ENCODE measurements around the gene AFF4.
"Not testable (repeated sequence)": the region's sequence is repeated elsewhere in the genome, so short reads cannot be mapped to it uniquely, and the experiment has no call there.

Gene AFF4

DNA sequence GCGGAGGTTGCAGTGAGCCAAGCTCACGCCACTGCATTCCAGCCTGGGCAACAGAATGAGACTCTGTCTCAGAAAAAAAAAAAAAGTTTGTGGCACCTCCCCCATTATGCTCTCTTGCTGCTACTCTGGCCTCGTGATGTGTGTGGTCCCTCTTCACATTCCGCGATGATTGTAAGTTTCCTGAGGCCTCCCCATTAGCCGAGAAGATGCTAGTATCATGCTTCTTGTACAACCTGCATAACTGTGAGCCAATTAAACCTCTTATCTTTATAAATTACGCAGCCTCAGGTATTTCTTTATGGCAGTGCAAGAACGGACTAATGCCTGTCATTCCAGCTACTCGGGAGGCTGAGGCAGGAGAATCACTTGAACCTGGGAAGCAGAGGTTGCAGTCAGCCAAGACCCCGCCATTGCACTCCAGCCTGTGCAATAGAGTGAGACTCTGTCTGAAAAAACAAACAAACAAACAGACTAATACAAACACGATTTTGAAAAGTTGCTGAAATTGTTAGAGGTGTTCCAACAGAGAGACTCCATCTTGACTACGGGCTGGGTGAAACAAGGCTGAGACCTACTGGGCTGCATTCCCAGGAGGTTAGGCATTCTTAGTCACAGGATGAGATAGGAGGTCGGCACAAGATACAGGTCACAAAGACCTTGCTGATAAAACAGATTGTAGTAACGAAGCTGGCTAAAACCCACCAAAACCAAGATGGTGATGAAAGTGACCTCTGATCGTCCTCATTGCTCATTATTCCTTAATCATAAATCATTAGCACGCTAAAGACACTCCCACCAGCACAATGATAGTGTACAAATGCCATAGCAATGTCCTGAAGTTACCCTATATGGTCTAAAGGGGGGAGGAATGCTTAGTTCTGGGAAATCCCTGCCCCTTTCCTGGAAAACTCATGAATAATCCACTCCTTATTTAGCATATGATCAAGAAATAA, 8.3 kb upstream of the AFF4 start:
- no peaks in the 10 kb centered on the region for H3K4me1 Mint-ChIP-seq
- no peaks in the 10 kb centered on the region for H3K9me3 Mint-ChIP-seq
- H3K4me3 Mint-ChIP-seq, result no peak overlapping the region
- no peak overlapping the region for H3K27ac Mint-ChIP-seq
- peaks cover under 1% of the 10 kb centered on the region for H3K36me3 Mint-ChIP-seq
- H3K27me3 Mint-ChIP-seq, result no peaks in the 10 kb centered on the region

DNA sequence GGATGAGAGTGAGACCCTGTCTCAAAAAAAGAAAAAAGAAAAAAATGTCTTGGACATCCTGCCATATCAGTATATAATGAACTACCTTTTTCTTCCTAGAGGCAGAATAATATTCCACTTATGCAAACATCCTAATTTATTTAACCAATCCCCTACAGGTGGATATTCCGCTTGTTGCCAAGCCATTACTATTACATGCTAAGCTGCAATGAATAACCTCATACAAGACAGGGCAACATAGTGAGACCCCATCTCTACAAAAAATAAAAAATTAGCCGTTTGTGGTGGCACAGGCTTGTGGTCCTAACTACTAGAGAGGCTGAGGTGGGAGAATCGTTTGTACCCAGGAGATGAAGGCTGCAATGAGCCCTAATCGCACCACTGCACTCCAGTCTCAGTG, 1.7 kb upstream of the AFF4 start:
- Mint-ChIP-seq H3K4me3 (no peak overlapping the region), H3K9me3 (no peaks in the 10 kb centered on the region), H3K27ac (no peak overlapping the region), H3K4me1 (peaks cover 30% of the 10 kb centered on the region), H3K27me3 (no peaks in the 10 kb centered on the region), H3K36me3 (no peaks in the 10 kb centered on the region)

DNA sequence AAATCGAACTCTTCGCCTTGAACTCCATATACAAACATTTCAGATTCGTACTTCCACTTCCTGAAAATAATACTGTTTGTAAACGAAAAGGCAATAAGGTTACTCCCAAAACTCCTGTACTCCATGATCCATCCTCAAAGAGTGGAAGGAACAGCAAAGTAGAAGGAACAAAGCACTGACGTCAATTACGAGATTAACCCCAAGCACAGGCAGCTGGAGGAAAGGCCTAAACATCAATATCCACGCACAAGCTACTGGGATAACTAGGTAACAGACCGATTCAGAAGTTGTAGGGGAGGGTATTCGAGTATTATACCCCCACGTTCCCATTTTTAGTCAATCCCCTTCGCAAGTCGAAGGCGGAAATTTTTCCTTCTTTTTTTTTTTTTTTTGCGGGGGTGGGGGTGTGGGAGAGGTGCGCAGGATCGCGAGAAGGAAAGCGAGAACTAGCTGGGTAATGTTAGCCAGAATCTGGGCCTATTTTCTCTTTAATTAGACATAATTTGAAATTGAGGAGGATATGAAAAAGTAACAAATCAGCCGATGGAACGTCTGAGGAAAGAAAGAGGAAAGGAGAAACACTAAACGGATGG, 909 bp downstream of the AFF4 start:
- Mint-ChIP-seq H3K27me3 (no peaks in the 10 kb centered on the region), H3K4me3 (peak overlapping the region; percentile 98), H3K4me1 (peaks cover 54% of the 10 kb centered on the region), H3K27ac (peak overlapping the region; percentile 99), H3K36me3 (peaks cover 5% of the 10 kb centered on the region), H3K9me3 (no peaks in the 10 kb centered on the region)

GRCh38 chr5:132961887-132962286, 1.5 kb downstream of the AFF4 start:
- H3K36me3 Mint-ChIP-seq, result peaks cover 5% of the 10 kb centered on the region
- peaks cover 54% of the 10 kb centered on the region for H3K4me1 Mint-ChIP-seq
- peak overlapping the region; percentile 99 for H3K27ac Mint-ChIP-seq
- peak overlapping the region; percentile 98 for H3K4me3 Mint-ChIP-seq
- H3K27me3 Mint-ChIP-seq, result no peaks in the 10 kb centered on the region
- H3K9me3 Mint-ChIP-seq, result no peaks in the 10 kb centered on the region

GRCh38 chr5:132961123-132961815, 2.2 kb downstream of the AFF4 start:
- H3K27me3 Mint-ChIP-seq, H3K36me3 Mint-ChIP-seq, H3K27ac Mint-ChIP-seq, H3K9me3 Mint-ChIP-seq: not testable (repeated sequence)
- peak overlapping the region; percentile 98 for H3K4me3 Mint-ChIP-seq
- H3K4me1 Mint-ChIP-seq, result peaks cover 54% of the 10 kb centered on the region

DNA sequence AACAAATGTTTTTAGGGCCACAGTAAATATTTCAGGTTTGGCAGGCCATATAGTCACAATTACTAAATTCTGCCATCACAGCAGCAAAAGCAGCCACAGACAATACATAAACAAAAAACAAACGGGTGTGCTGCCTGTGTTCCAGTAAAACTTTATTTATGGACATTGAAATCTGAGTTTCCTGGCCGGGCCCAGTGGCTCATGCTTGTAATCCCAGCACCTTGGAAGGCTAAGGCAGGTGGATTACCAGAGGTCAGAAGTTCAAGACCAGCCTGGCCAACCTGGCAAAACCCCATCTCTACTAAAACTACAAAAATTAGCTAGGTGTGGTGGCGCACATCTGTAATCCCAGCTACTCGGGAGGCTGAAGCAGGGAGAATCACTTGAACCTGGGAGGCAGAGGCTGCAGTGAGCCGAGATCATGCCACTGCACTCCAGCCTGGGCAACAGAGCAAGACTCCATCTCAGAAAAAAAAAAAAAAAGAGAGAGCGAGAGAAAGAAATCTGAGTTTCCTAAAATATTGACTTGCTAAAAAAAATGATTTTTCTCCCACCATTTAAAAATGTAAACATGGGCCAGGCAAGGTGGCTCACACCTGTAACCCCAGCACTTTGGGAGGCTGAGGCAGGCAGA, 7.2 kb downstream of the AFF4 start:
- H3K4me1 Mint-ChIP-seq, result peaks cover 68% of the 10 kb centered on the region
- H3K9me3 Mint-ChIP-seq, H3K27me3 Mint-ChIP-seq, H3K27ac Mint-ChIP-seq, H3K4me3 Mint-ChIP-seq: not testable (repeated sequence)
- H3K36me3 Mint-ChIP-seq, result peaks cover 15% of the 10 kb centered on the region

GRCh38 chr5:132953710-132954109, 9.7 kb downstream of the AFF4 start:
- H3K27me3 Mint-ChIP-seq, result no peaks in the 10 kb centered on the region
- peaks cover 59% of the 10 kb centered on the region for H3K4me1 Mint-ChIP-seq
- H3K36me3 Mint-ChIP-seq, result peaks cover 19% of the 10 kb centered on the region
- peak overlapping the region; percentile 36 for H3K27ac Mint-ChIP-seq
- peak overlapping the region; percentile 70 for H3K4me3 Mint-ChIP-seq
- no peaks in the 10 kb centered on the region for H3K9me3 Mint-ChIP-seq

DNA sequence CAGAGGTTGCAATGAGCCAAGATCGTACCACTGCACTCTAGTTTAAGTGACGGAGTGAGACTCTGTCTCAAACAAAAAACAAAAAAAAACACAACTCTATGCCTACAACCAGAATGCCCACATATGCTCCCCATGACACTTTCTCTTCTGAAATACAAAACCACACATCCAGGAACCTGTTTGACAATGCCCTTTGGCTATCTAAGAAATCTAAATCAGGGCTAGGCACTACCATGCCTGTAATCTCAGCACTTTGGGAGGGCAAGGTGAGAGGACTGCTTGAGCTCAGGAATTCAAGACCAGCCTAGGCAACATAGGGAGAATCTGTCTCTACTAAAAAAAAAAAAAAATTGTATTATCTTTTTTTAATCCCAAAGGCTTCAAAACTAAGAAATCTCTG, 10.6 kb downstream of the AFF4 start:
- Mint-ChIP-seq H3K4me1 (peaks cover 59% of the 10 kb centered on the region), H3K36me3 (peaks cover 17% of the 10 kb centered on the region), H3K27me3 (no peaks in the 10 kb centered on the region), H3K4me3 (no peak overlapping the region), H3K9me3 (no peaks in the 10 kb centered on the region), H3K27ac (no peak overlapping the region)

DNA sequence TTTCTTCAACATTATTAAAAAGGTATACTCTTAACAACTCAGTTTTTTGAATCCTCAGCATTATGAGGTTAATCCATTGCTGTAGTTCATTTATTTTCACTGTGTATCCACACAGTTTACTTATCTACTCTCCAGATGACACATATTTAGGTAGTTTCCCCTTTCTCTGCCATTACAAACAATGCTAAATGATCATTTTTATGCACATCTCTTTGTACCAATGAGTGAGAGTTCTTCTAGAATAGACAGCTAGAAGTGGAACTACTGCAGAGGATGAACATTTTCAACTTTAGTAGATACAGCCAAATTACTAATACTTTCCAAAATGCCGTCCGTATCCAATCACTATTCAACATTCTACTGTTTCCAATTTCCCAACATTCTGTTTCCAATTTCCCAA, 11.5 kb downstream of the AFF4 start:
- no peaks in the 10 kb centered on the region for H3K9me3 Mint-ChIP-seq
- peaks cover 17% of the 10 kb centered on the region for H3K36me3 Mint-ChIP-seq
- no peak overlapping the region for H3K4me3 Mint-ChIP-seq
- H3K27me3 Mint-ChIP-seq, result no peaks in the 10 kb centered on the region
- peaks cover 60% of the 10 kb centered on the region for H3K4me1 Mint-ChIP-seq
- no peak overlapping the region for H3K27ac Mint-ChIP-seq

GRCh38 chr5:132949136-132949535, 14.3 kb downstream of the AFF4 start:
- peaks cover 61% of the 10 kb centered on the region for H3K4me1 Mint-ChIP-seq
- no peak overlapping the region for H3K4me3 Mint-ChIP-seq
- H3K27me3 Mint-ChIP-seq, result no peaks in the 10 kb centered on the region
- H3K36me3 Mint-ChIP-seq, result peaks cover 15% of the 10 kb centered on the region
- no peaks in the 10 kb centered on the region for H3K9me3 Mint-ChIP-seq
- H3K27ac Mint-ChIP-seq, result no peak overlapping the region

- H3K36me3 Mint-ChIP-seq, result peaks cover 12% of the 10 kb centered on the region
- no peaks in the 10 kb centered on the region for H3K27me3 Mint-ChIP-seq
- H3K9me3 Mint-ChIP-seq, result no peaks in the 10 kb centered on the region
- peak overlapping the region; percentile 69 for H3K27ac Mint-ChIP-seq
- peaks cover 62% of the 10 kb centered on the region for H3K4me1 Mint-ChIP-seq
- H3K4me3 Mint-ChIP-seq, result no peak overlapping the region
Observed at GRCh38 chr5:132947671-132948070, 15.8 kb downstream of the AFF4 start.

GRCh38 chr5:132945315-132945714, 18.1 kb downstream of the AFF4 start:
- not testable (repeated sequence) for H3K27ac Mint-ChIP-seq, H3K9me3 Mint-ChIP-seq, H3K36me3 Mint-ChIP-seq, H3K27me3 Mint-ChIP-seq, H3K4me3 Mint-ChIP-seq
- peaks cover 49% of the 10 kb centered on the region for H3K4me1 Mint-ChIP-seq

- Mint-ChIP-seq H3K4me3 (no peak overlapping the region), H3K27me3 (no peaks in the 10 kb centered on the region), H3K9me3 (no peaks in the 10 kb centered on the region), H3K27ac (no peak overlapping the region), H3K4me1 (peaks cover 45% of the 10 kb centered on the region), H3K36me3 (no peaks in the 10 kb centered on the region)
Observed at GRCh38 chr5:132943362-132944022, 19.9 kb downstream of the AFF4 start.

DNA sequence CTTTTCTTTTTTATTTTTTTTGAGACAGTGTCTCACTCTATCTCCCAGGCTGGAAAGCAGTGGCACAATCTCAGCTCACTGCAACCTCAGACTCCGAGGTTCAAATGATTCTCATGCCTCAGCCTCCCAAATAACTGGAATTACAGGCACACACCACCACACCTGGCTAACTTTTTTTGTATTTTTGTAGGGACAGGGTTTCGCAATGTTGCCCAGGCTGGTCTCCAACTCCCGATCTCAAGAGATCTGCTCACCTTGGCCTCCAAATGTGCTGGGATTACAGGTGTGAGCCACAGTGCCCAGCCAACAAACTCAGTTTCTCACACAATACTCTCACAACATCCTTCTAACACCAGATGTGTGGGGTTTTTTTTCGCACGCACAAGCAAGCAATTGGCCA, 22.1 kb downstream of the AFF4 start:
- H3K27me3 Mint-ChIP-seq, result no peaks in the 10 kb centered on the region
- H3K9me3 Mint-ChIP-seq, result no peaks in the 10 kb centered on the region
- peaks cover 38% of the 10 kb centered on the region for H3K4me1 Mint-ChIP-seq
- H3K4me3 Mint-ChIP-seq, result no peak overlapping the region
- peak overlapping the region; percentile 30 for H3K27ac Mint-ChIP-seq
- peaks cover 2% of the 10 kb centered on the region for H3K36me3 Mint-ChIP-seq

- Mint-ChIP-seq H3K4me3 (no peak overlapping the region), H3K27ac (no peak overlapping the region), H3K9me3 (no peaks in the 10 kb centered on the region), H3K27me3 (no peaks in the 10 kb centered on the region), H3K36me3 (peaks cover 37% of the 10 kb centered on the region), H3K4me1 (peaks cover 26% of the 10 kb centered on the region)
Observed at GRCh38 chr5:132928062-132928407, 35.4 kb downstream of the AFF4 start.
